Activated CD4-positive, alpha-beta T cell treated with anti-CD3 and anti-CD28 coated beads, Interleukin-2, Interleukin-4, amounts not matched to agents 100 ng/mL and 50 ng/mL, durations not matched to agents 16 hours and 8 hours (primary cell): ENCODE data around the gene ACOT7.

Experiments used
- DNase-seq: peaks from one replicate; pipeline ENCODE4 v3.0.0-alpha.2; 2020; ENCODE audit warnings: low spot score

ACOT7 gene

GRCh38 chr1:6248932-6249738, 144.4 kb downstream of the ACOT7 start:
- no peak for DNase-seq

GRCh38 chr1:6248161-6248776, 145.3 kb downstream of the ACOT7 start:
- no peak for DNase-seq

GRCh38 chr1:6247651-6248050, 145.9 kb downstream of the ACOT7 start:
- no peak for DNase-seq

- DNase-seq = peak; percentile 79
These were observed 146.8 kb downstream of the ACOT7 start for GRCh38 chr1:6246497-6247467.

GRCh38 chr1:6245869-6246496, 147.6 kb downstream of the ACOT7 start:
- peak; percentile 72 for DNase-seq

- DNase-seq = peak; percentile 79
These were observed 148.3 kb downstream of the ACOT7 start for GRCh38 chr1:6245086-6245868.

- DNase-seq = no peak
These were observed 149.0 kb downstream of the ACOT7 start for GRCh38 chr1:6244401-6245049.

GRCh38 chr1:6243993-6244392, 149.6 kb downstream of the ACOT7 start, which contains the start of gene HES3:
Gene HES3 (plus strand): TSS chr1:6244179. CDS start chr1:6244366, 187 bp downstream.
- no peak for DNase-seq

GRCh38 chr1:6243053-6243834, 150.3 kb downstream of the ACOT7 start:
- no peak for DNase-seq

GRCh38 chr1:6241887-6242740, 151.5 kb downstream of the ACOT7 start:
- DNase-seq = no peak

GRCh38 chr1:6241107-6241886, 152.3 kb downstream of the ACOT7 start:
- DNase-seq = no peak

- DNase-seq = no peak
These were observed 153.4 kb downstream of the ACOT7 start for GRCh38 chr1:6239950-6240768.

- DNase-seq = no peak
These were observed 154.3 kb downstream of the ACOT7 start for GRCh38 chr1:6239213-6239752.

- DNase-seq = no peak
These were observed 156.5 kb downstream of the ACOT7 start for GRCh38 chr1:6237093-6237492.

- DNase-seq = peak; percentile 24
These were observed 158.3 kb downstream of the ACOT7 start for GRCh38 chr1:6235296-6235677.

GRCh38 chr1:6234502-6235295, 158.9 kb downstream of the ACOT7 start:
- no peak for DNase-seq
